HuH-7 (cell line): ENCODE data around the gene ATF2.

Source experiments
- DNase-seq: peaks from one replicate; pipeline ENCODE4 v3.0.0; 2011; ENCODE audit warnings: low spot score

Gene ATF2

DNA sequence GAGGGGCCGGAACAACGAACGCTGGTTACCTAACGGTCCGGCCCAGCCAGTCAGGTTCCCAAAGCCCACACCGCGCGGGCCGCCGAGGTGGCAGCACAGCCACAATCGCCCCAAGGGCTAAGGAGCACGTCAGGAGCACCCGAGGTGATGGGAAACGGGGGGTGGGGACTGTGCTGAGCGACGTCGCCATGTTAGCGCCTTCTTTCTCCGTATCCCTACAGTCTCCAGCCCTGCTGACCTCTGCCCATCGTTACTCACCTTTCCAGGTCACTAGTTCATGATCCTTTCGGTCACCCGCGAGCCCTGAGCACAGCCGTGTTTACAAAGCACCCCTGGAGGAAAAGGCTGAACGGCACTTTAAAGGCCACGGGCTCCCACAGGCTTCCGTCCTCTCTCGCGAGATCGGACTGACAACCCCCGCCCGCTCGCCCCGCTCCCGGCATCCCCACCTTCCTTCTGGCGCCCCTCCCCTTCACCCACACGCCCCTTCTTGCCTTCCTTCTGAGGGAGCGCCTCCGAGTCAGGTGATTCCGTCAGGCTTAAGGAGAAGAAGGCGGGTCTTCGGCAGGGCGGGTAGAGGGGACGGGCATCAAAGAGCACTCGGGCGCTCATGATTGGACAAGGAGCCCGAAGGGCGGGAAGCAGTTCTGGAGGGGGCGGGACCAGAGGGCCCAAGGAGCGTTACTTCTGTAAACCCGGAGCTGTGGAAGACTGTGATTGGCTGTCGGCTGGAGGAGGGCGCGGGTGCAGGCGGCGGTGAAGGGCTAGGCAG, at the start of gene ATF2:
TSS of gene ATF2 (minus strand) at position 412 of the 772 bp plus-strand sequence. CDS start 31,760 bp downstream, outside the sequence.
- DNase-seq: peak; percentile 82

GRCh38 chr2:175207741-175208438, 39.9 kb upstream of the ATF2 start:
- DNase-seq: no peak

DNA sequence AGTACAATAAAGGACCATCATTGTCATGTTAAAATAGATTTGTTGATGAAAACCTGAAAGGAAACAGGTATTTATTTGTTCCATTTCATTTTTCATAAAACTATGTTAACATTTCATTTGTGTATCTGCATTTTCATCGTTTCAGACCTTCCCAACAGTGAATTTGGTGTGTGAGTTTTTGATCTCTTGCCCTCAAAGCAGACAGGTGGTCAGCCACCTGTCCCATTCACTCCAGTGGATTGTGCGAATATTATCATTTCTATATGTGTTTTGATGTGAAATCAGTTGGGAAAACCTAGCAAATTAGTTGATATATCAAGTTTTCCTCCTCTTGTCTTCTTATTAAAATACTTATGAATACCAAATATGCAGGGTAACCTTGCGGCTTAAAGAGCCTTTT, 38.9 kb upstream of the ATF2 start:
- DNase-seq: no peak

DNA sequence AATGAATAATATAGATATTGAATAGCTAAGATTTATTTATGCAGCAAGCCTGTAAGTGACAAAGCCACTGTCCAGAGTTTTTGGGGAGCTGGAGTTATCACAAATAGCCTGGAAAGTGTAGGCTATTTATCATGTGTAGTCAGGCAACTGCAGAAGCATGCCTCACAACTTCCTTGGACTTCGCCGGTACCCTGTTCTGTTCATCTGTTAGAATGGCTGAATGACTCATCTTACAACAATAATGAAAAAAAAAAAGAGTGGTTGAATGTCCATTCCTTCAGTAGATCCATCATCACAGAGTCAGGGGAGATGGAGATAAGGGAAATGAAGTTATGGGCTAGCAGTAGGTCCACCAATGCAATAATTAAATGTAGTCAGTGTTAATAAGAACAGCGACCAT, 37.5 kb upstream of the ATF2 start:
- no peak for DNase-seq

GRCh38 chr2:175203621-175204496, 35.9 kb upstream of the ATF2 start:
- peak; percentile 26 for DNase-seq

- DNase-seq: no peak
These were observed 27.0 kb upstream of the ATF2 start for GRCh38 chr2:175195012-175195411.

- DNase-seq: no peak
These were observed 20.8 kb upstream of the ATF2 start for GRCh38 chr2:175188761-175189160.

DNA sequence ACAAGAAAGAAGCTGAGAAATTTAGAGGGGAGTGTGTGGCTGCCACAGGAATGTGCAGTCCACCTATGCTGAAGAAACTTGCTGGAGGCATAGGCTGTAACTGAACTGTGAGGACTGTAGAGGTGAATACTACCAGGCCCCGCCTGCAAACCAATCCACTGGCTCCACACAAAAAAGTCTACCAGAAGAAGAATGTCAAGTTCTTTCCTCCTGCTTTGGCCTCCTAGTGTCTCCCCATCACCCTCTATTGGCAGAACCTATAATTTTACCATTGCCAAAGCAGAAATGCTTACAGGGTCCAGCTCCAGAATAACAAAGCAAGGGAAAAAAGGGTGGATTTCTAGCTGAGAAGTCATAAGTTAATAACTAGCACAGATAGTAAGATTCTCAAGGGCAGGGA, 19.4 kb upstream of the ATF2 start:
- peak; percentile 36 for DNase-seq

DNA sequence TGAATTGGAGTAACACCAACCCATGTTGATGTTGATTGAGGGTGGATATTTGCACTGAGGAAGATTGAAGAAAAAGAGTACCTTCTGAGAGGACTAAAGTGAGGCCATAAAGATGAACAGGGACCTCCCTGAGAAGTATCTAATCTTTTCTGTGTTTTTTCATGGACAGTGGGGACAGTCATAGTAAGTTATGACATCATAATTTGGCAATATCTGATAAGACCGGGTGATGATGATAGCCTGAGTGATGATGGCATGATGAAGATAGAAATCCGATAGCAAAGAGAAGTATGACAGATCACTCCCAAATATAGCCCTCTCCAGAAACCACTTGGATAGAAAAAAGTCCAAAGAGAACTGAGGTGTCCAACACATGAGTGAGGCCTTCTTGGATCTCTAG, 15.7 kb upstream of the ATF2 start:
- DNase-seq: no peak

- DNase-seq: no peak
These were observed 13.9 kb upstream of the ATF2 start for GRCh38 chr2:175181877-175182308.

GRCh38 chr2:175181104-175181876, 13.3 kb upstream of the ATF2 start, which contains the start of gene ATP5MC3:
ATP5MC3 (minus strand) TSS chr2:175181710; CDS start chr2:175181393, 317 bp downstream.
- peak; percentile 85 for DNase-seq

- DNase-seq: peak; percentile 26
These were observed 12.7 kb upstream of the ATF2 start for GRCh38 chr2:175180701-175181103.

GRCh38 chr2:175176624-175177023, 8.6 kb upstream of the ATF2 start:
- DNase-seq: no peak

DNA sequence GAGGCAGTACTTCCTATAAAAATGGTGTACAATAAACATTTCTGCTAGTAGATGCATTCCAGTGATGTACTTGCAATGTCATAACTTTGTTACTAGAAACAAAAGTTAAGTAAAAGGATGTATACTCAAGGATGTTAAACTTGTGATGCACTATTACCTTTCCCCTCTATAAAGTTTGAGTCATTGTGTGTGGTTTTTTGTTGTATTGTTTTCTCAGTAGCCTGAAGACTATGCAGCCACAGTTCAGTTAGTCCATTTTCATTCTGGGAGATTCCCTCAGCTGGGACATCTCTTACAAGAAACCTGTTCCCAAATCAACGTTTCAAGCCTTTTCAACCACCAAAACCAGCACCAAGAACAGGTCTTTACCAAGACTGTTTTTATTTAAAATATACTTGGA, 7.9 kb upstream of the ATF2 start:
- no peak for DNase-seq

- DNase-seq: no peak
These were observed 7.3 kb upstream of the ATF2 start for GRCh38 chr2:175175320-175175719.

DNA sequence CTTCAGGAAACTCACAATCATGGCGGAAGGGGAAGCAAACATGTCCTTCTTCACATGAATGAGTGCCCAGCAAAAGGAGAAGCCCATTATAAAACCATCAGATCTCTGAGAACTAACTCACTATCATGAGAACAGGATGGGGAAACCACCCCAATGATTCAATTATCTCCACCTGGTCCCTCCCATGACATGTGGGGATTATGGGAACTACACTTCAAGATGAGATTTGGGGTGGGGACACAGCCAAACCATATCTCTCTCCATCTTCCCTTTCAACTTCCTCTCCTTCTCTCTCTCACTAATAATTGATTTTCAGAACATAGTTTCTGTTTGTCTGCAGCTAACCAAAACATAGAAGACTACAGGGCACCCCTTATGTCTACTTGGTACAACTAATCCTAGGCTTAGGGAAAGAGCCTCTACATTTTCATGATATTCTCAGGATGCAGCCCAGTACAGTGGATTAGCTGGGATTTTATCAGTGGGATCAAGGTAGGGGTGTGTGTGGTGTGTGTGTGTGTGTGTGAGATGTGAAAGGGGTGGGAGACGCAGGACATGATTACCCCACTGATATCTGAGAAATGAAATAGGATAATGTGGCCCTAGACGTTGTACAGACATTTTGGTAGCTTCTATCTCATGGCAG, 2.8 kb upstream of the ATF2 start:
- DNase-seq: no peak

- no peak for DNase-seq
These were observed 1.2 kb upstream of the ATF2 start for GRCh38 chr2:175169191-175169590.

DNA sequence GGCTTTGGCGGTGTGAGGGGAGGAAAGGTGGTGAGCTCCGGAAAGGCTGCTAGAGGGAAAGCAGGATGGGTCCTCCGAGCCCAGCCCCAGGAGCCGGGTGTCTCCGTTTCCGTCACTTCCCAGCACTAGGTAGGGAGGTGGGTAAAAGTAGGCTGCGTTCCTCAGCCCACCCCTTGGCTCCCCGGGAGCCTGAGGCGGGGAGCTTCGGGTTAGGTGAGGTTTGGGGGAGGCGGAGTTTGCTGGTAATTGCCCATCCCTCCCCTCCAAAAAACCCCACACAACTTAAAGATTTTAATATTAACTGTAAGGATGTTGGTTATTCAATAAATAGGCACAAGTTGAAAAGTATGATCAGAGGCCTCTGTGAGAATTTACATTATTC, 552 bp upstream of the ATF2 start:
- no peak for DNase-seq

DNA sequence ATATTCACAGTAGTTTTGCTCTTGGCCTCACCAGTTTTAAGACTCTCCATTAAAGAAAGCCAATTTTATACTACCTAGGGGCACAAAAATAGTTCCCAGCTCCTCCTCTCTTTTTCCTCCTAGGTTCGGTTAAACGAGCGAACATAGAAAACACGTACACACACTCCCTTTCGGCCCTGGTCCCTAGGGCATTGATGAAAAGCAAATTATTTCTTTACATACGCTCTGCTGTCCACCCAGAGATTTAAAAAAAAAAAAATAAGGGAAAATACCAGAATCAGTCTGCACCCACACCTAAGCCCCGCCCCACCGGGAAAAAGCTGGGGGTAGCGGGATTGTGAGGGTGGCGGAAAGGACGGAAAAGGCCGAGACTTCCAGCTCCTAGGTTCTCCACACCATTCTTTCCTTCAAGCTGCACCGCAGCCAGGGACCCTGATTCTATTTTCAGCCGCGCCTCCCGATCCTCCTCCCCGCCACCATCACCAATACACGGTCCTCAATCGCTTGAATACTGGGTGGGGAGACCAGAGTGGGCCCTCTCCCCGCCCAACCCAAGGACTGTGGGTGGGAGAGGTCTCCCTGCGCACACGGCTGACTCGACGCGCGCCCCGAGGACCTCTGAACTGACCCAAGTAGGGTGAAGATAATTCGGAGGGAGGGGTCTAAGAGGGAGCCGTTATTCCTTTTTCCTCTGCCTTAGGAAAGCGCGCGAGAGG, 769 bp downstream of the ATF2 start:
- DNase-seq: peak; percentile 15

- DNase-seq: no peak
These were observed 1.7 kb downstream of the ATF2 start for GRCh38 chr2:175166216-175166824.
